HepG2 (cell line): ENCODE data around the gene PLPPR2. TPM values are rescaled to one million over a fixed set of nuclear protein-coding genes. Genes with fewer than 3 reads are reported as not detected.
A peak's percentile ranks its signal among the peaks of the same experiment; 100 is the strongest.

Experiments used
- CBX1 ChIP-seq: IDR thresholded peaks from one replicate; pipeline ENCODE4 v1.6.1; 2016; ENCODE audit warnings: antibody characterized with exemption, low read depth
- CEBPB ChIP-seq: IDR thresholded peaks from 2 replicates; pipeline ENCODE4 v1.6.1; 2011; ENCODE audit warnings: low read depth, low read length, improper control_type of control experiment, borderline replicate concordance
- CHD4 ChIP-seq: fragments of 200-600 bp; sonication (generic); IDR thresholded peaks from 2 replicates; pipeline ENCODE4 v1.7.0; 2017; ENCODE audit warnings: mild to moderate bottlenecking, low read length, borderline replicate concordance
- CREB1 ChIP-seq, 2 experiments: fragments of 450-650 bp in 1 of 2; IDR thresholded peaks; 2 replicates each; pipeline ENCODE4 v1.6.1; 2016 to 2017; ENCODE audit warnings: control low read depth in 1 of 2, mild to moderate bottlenecking in 1 of 2, missing compliant biosample characterization in 1 of 2, missing genetic modification characterization in 1 of 2
- FOXC1 ChIP-seq: sonication (generic); formaldehyde crosslinking; IDR thresholded peaks from 2 replicates; pipeline ENCODE4 v1.8.0; 2022; ENCODE audit warnings: mild to moderate bottlenecking, missing genetic modification reagents, borderline replicate concordance
- FOXK1 ChIP-seq: sonication (generic); formaldehyde crosslinking; IDR thresholded peaks from 2 replicates; pipeline ENCODE4 v1.4.0; 2020; ENCODE audit warnings: low read depth, missing genetic modification reagents, borderline replicate concordance
- GMEB1 ChIP-seq: sonication (generic); formaldehyde crosslinking; IDR thresholded peaks from 2 replicates; pipeline ENCODE4 v1.5.1; 2020; ENCODE audit warnings: missing genetic modification reagents, mild to moderate bottlenecking, borderline replicate concordance
- HMG20A ChIP-seq: IDR thresholded peaks from 2 replicates; pipeline ENCODE4 v1.6.1; 2016; ENCODE audit warnings: borderline replicate concordance
- ISL2 ChIP-seq: sonication (generic); formaldehyde crosslinking; IDR thresholded peaks from 2 replicates; pipeline ENCODE4 v1.5.0; 2020; ENCODE audit warnings: missing genetic modification reagents
- KLF12 ChIP-seq: sonication (generic); formaldehyde crosslinking; IDR thresholded peaks from 2 replicates; pipeline ENCODE4 v1.4.0; 2020; ENCODE audit warnings: missing genetic modification reagents, borderline replicate concordance
- MBNL3 ChIP-seq: fragments of 250-450 bp; sonication (Bioruptor Pico); conservative IDR thresholded peaks from 2 replicates; pipeline ENCODE4 v1.8.0; 2022; ENCODE audit warnings: mild to moderate bottlenecking, inconsistent platforms
- NFE2L2 ChIP-seq: fragments of 150-350 bp; IDR thresholded peaks from 2 replicates; pipeline ENCODE4 v1.6.1; 2014; ENCODE audit warnings: low read length
- PRPF4 ChIP-seq: fragments of 200-400 bp; formaldehyde crosslinking; IDR thresholded peaks from 2 replicates; pipeline ENCODE4 v1.6.1; 2016; ENCODE audit warnings: low read length, low read depth; ENCODE audit not compliant: poor library complexity, severe bottlenecking
- SMAD3 ChIP-seq: sonication (generic); formaldehyde crosslinking; IDR thresholded peaks from 2 replicates; pipeline ENCODE4 v1.4.0; 2020; ENCODE audit warnings: missing genetic modification reagents
- SYNCRIP ChIP-seq: fragments of 200-400 bp; formaldehyde crosslinking; IDR thresholded peaks from 2 replicates; pipeline ENCODE4 v1.6.1; 2018; ENCODE audit warnings: mild to moderate bottlenecking, low read depth, low read length; ENCODE audit not compliant: insufficient read depth
- ZBTB38 ChIP-seq: sonication (generic); formaldehyde crosslinking; IDR thresholded peaks from 2 replicates; pipeline ENCODE4 v1.5.1; 2020; ENCODE audit warnings: mild to moderate bottlenecking, missing genetic modification reagents
- ZBTB7B ChIP-seq: sonication (generic); formaldehyde crosslinking; IDR thresholded peaks from 2 replicates; pipeline ENCODE4 v1.4.0; 2020; ENCODE audit warnings: missing genetic modification reagents
- ZBTB8A ChIP-seq: sonication (generic); formaldehyde crosslinking; IDR thresholded peaks from 2 replicates; pipeline ENCODE4 v1.4.0; 2020; ENCODE audit warnings: mild to moderate bottlenecking, low read depth, missing genetic modification reagents, borderline replicate concordance
- ZFP82 ChIP-seq: sonication (generic); formaldehyde crosslinking; IDR thresholded peaks from 2 replicates; pipeline ENCODE4 v1.5.1; 2020; ENCODE audit warnings: mild to moderate bottlenecking, missing genetic modification reagents, borderline replicate concordance
- ZNF138 ChIP-seq: sonication (generic); formaldehyde crosslinking; IDR thresholded peaks from 2 replicates; pipeline ENCODE4 v1.5.0; 2020; ENCODE audit warnings: mild to moderate bottlenecking, low read depth, missing genetic modification reagents
- ZNF143 ChIP-seq: sonication (generic); formaldehyde crosslinking; IDR thresholded peaks from 2 replicates; pipeline ENCODE4 v1.4.0; 2020; ENCODE audit warnings: missing genetic modification reagents
- ZNF331 ChIP-seq: sonication (generic); formaldehyde crosslinking; IDR thresholded peaks from 2 replicates; pipeline ENCODE4 v1.4.0; 2020; ENCODE audit warnings: missing genetic modification reagents
- ZNF431 ChIP-seq: sonication (generic); formaldehyde crosslinking; IDR thresholded peaks from 2 replicates; pipeline ENCODE4 v1.9.0; 2022; ENCODE audit warnings: missing genetic modification reagents, low read depth, mild to moderate bottlenecking, borderline replicate concordance
- ZNF441 ChIP-seq: sonication (generic); formaldehyde crosslinking; IDR thresholded peaks from 2 replicates; pipeline ENCODE4 v1.7.0; 2021; ENCODE audit warnings: missing genetic modification reagents, borderline replicate concordance
- ZNF556 ChIP-seq: sonication (generic); formaldehyde crosslinking; IDR thresholded peaks from 2 replicates; pipeline ENCODE4 v1.4.0; 2020; ENCODE audit warnings: mild to moderate bottlenecking, missing genetic modification reagents, borderline replicate concordance
- ZNF747 ChIP-seq: sonication (generic); formaldehyde crosslinking; IDR thresholded peaks from 2 replicates; pipeline ENCODE4 v1.8.1; 2023; ENCODE audit warnings: missing genetic modification reagents, mild to moderate bottlenecking, borderline replicate concordance
- ZNF768 ChIP-seq: sonication (generic); formaldehyde crosslinking; IDR thresholded peaks from 2 replicates; pipeline ENCODE4 v1.4.0; 2020; ENCODE audit warnings: missing genetic modification reagents
- ZNF772 ChIP-seq: sonication (generic); formaldehyde crosslinking; IDR thresholded peaks from 2 replicates; pipeline ENCODE4 v1.5.0; 2020; ENCODE audit warnings: mild to moderate bottlenecking, missing genetic modification reagents
- polyA plus RNA-seq, 8 experiments: library from polyadenylated mRNA; depleted of rRNA in 3 of 8; stranded (reverse) in 7 of 8; unstranded in 1 of 8; fragments of >200 nt; fragmentation: Illumina TruSeq in 4 of 8; extraction: Trizol in 4 of 8; gene quantifications; 2 replicates each; pipeline versions ENCODE4 v1.2.1 to v1.2.3, GENCODE V29; 2011 to 2016; ENCODE audit warnings: low read depth in 4 of 8, missing spikeins in 1 of 8, mixed read lengths in 1 of 8; ENCODE audit not compliant: insufficient read depth in 1 of 8
- total RNA-seq, 5 experiments: library from RNA; depleted of rRNA; stranded (reverse); fragments of >200 nt; fragmentation: Illumina TruSeq; extraction: Trizol; gene quantifications; 2 replicates each; pipeline ENCODE4 v1.2.3, GENCODE V29; 2016; ENCODE audit warnings: low read depth in 1 of 5
- TF ChIP-seq, protein P1 (sequence below): sonication (generic); formaldehyde crosslinking; IDR thresholded peaks from 2 replicates; pipeline ENCODE4 v1.5.0; 2020; ENCODE audit warnings: missing genetic modification reagents, mild to moderate bottlenecking, borderline replicate concordance

The PLPPR2 gene
- total and polyA plus RNA-seq, 2 of the 13 experiments (the other 11 are each of a cell fraction or from before 2014, with no cell fraction given): 1.5 to 2.1 TPM

- no peak for TF ChIP-seq ZNF747 (CRISPR knock-in tag)
- TF ChIP-seq PRPF4: no peak
- no peak for TF ChIP-seq ZFP82
- TF ChIP-seq ZNF138 (CRISPR knock-in tag): no peak
- TF ChIP-seq CREB1 (IDR thresholded peaks at IDR 0.05): peak; percentile 79
- peak; percentile 91 for TF ChIP-seq CREB1 (CRISPR knock-in tag; IDR thresholded peaks at IDR 0.05)
- TF ChIP-seq MBNL3: no peak
- TF ChIP-seq NFE2L2: no peak
- TF ChIP-seq ZNF143 (CRISPR knock-in tag): no peak
- TF ChIP-seq ZBTB7B: no peak
- peak; percentile 29; the same call in 1 of the 2 replicates for TF ChIP-seq ZNF431 (CRISPR knock-in tag)
- TF ChIP-seq CBX1: peak; percentile 31
- TF ChIP-seq ZNF768 (CRISPR knock-in tag): peak; percentile 68; the same call in 1 of the 2 replicates
- TF ChIP-seq, protein P1, sequence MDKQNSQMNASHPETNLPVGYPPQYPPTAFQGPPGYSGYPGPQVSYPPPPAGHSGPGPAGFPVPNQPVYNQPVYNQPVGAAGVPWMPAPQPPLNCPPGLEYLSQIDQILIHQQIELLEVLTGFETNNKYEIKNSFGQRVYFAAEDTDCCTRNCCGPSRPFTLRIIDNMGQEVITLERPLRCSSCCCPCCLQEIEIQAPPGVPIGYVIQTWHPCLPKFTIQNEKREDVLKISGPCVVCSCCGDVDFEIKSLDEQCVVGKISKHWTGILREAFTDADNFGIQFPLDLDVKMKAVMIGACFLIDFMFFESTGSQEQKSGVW (CRISPR knock-in tag): no peak
- TF ChIP-seq ZBTB38: no peak; the same call in 1 of the 2 replicates
- TF ChIP-seq ZNF441: peak; percentile 86; the same call in 1 of the 2 replicates
- TF ChIP-seq SYNCRIP: no peak
- TF ChIP-seq ISL2: no peak
- peak; percentile 83 for TF ChIP-seq CEBPB
- TF ChIP-seq FOXC1 (CRISPR knock-in tag): peak; percentile 78; the same call in 1 of the 2 replicates
- no peak for TF ChIP-seq ZBTB8A
- no peak; the same call in 1 of the 2 replicates for TF ChIP-seq ZNF556 (CRISPR knock-in tag)
- TF ChIP-seq ZNF331 (CRISPR knock-in tag): peak; percentile 17
- TF ChIP-seq CHD4: peak; percentile 2; the same call in 1 of the 2 replicates
- no peak for TF ChIP-seq HMG20A
- TF ChIP-seq GMEB1 (CRISPR knock-in tag): peak; percentile 90
- peak; percentile 74; the same call in 1 of the 2 replicates for TF ChIP-seq FOXK1 (CRISPR knock-in tag)
- TF ChIP-seq ZNF772: no peak
- TF ChIP-seq SMAD3 (CRISPR knock-in tag): peak; percentile 68
- 0 out of 2 replicates have a peak, but pooled peaks have one; percentile 54 for TF ChIP-seq KLF12 (CRISPR knock-in tag)
Observed at GRCh38 chr19:11374433-11375142, 19.4 kb downstream of the PLPPR2 start, which contains the start of gene SWSAP1 (continued).
